GM18508 (cell line): ENCODE data around the gene PEPD.
"Not testable (repeated sequence)": the region's sequence is repeated elsewhere in the genome, so short reads cannot be mapped to it uniquely, and the experiment has no call there.

ENCODE experiments used
- ATAC-seq: cut with Tn5 transposase; IDR thresholded peaks from one replicate; pipeline ENCODE4 v1.9.1; 2021; ENCODE audit warnings: moderate number of reproducible peaks; ENCODE audit not compliant: insufficient read depth, unreplicated experiment

PEPD gene

GRCh38 chr19:33499671-33500506, 21.7 kb downstream of the PEPD start:
- no peak for ATAC-seq

- no peak for ATAC-seq
These were observed 22.3 kb downstream of the PEPD start for GRCh38 chr19:33499248-33499647.

- no peak for ATAC-seq
These were observed 23.1 kb downstream of the PEPD start for GRCh38 chr19:33498391-33499000.

- ATAC-seq: no peak
These were observed 23.8 kb downstream of the PEPD start for GRCh38 chr19:33497778-33498175.

- no peak for ATAC-seq
These were observed 24.3 kb downstream of the PEPD start for GRCh38 chr19:33497131-33497777.

GRCh38 chr19:33496038-33496895, 25.3 kb downstream of the PEPD start:
- no peak for ATAC-seq

GRCh38 chr19:33493401-33494275, 28.0 kb downstream of the PEPD start:
- no peak for ATAC-seq

GRCh38 chr19:33492951-33493350, 28.6 kb downstream of the PEPD start:
- ATAC-seq: no peak

- no peak for ATAC-seq
These were observed 29.5 kb downstream of the PEPD start for GRCh38 chr19:33492090-33492489.

- not testable (repeated sequence) for ATAC-seq
These were observed 31.0 kb downstream of the PEPD start for GRCh38 chr19:33490596-33490995.

GRCh38 chr19:33490041-33490451, 31.5 kb downstream of the PEPD start:
- no peak for ATAC-seq

- ATAC-seq: no peak
These were observed 32.8 kb downstream of the PEPD start for GRCh38 chr19:33488826-33489225.

- ATAC-seq: no peak
These were observed 33.4 kb downstream of the PEPD start for GRCh38 chr19:33487901-33488800.

GRCh38 chr19:33486936-33487811, 34.4 kb downstream of the PEPD start:
- no peak for ATAC-seq

- ATAC-seq: no peak
These were observed 35.2 kb downstream of the PEPD start for GRCh38 chr19:33486407-33486806.

- no peak for ATAC-seq
These were observed 37.3 kb downstream of the PEPD start for GRCh38 chr19:33484226-33484774.

- ATAC-seq: no peak
These were observed 39.1 kb downstream of the PEPD start for GRCh38 chr19:33482476-33482875.
